SK-N-SH (cell line): ENCODE data around the gene NALCN. TPM values are rescaled to one million over a fixed set of nuclear protein-coding genes. Genes with fewer than 3 reads are reported as not detected.

Experiments used
- CTCF ChIA-PET: fragments of 300-600, 350-600 bp; formaldehyde crosslinking; extraction: SDS; loops from one replicate; lab custom pipeline; 2021; lab: Yijun Ruan, JAX
- POLR2A ChIA-PET: fragments of 350-600 bp; sonication (Branson Sonifier 250); formaldehyde crosslinking; extraction: SDS; loops from one replicate; lab custom pipeline; 2020; ENCODE audit warnings: antibody characterized with exemption, inconsistent platforms; lab: Yijun Ruan, JAX
- DNase-seq: peaks from one replicate; pipeline ENCODE4 v3.0.0; 2012
- H2AFZ ChIP-seq: fragments of 200-600 bp; sonication (generic); 2 replicates; pipeline ENCODE4 v1.8.1; 2016; ENCODE audit warnings: antibody characterized with exemption, mild to moderate bottlenecking, low read depth
- H3F3A ChIP-seq: fragments of 200-600 bp; sonication (generic); replicated peaks from 2 replicates; pipeline ENCODE3; 2016; ENCODE audit warnings: antibody characterized with exemption, mild to moderate bottlenecking; ENCODE audit not compliant: insufficient read depth
- H3K27ac ChIP-seq, 2 experiments: fragments of 200-500 bp in 1 of 2; fragments of 200-600 bp in 1 of 2; sonication (Bioruptor generic) in 1 of 2; sonication (generic), shearing (Covaris generic) in 1 of 2; 2 replicates each; pipeline versions ENCODE4 v1.5.1 to v1.6.1; 2014 to 2016; ENCODE audit warnings: low read depth in 2 of 2, inconsistent platforms in 1 of 2, low read length in 1 of 2, mild to moderate bottlenecking in 1 of 2, mixed read lengths in 1 of 2
- H3K27me3 ChIP-seq: fragments of 200-600 bp; sonication (generic), shearing (Covaris generic); 2 replicates; pipeline ENCODE4 v1.6.1; 2016; ENCODE audit warnings: mixed run types; ENCODE audit not compliant: insufficient read depth
- H3K36me3 ChIP-seq, 2 experiments: fragments of 200-500 bp in 1 of 2; fragments of 200-600 bp in 1 of 2; sonication (Bioruptor generic) in 1 of 2; sonication (generic) in 1 of 2; replicated peaks in 1 of 2; 2 replicates each; pipeline versions ENCODE3 to v1.5.1; 2014 to 2016; ENCODE audit warnings: low read length in 1 of 2, mild to moderate bottlenecking in 1 of 2; ENCODE audit not compliant: insufficient read depth in 2 of 2, control insufficient read depth in 1 of 2
- H3K4me1 ChIP-seq, 2 experiments: fragments of 200-500 bp in 1 of 2; fragments of 200-600 bp in 1 of 2; sonication (Bioruptor generic) in 1 of 2; sonication (generic), shearing (Covaris generic) in 1 of 2; 2 replicates each; pipeline versions ENCODE4 v1.5.1 to v1.6.1; 2014 to 2016; ENCODE audit warnings: low read depth in 1 of 2, low read length in 1 of 2, mixed run types in 1 of 2; ENCODE audit not compliant: insufficient read depth in 2 of 2, control insufficient read depth in 1 of 2
- H3K4me2 ChIP-seq: fragments of 200-600 bp; sonication (generic), shearing (Covaris generic); 2 replicates; pipeline ENCODE4 v1.6.1; 2017; ENCODE audit warnings: mixed run types
- H3K4me3 ChIP-seq, 2 experiments: fragments of 200-500 bp in 1 of 2; fragments of 200-600 bp in 1 of 2; sonication (Bioruptor generic) in 1 of 2; sonication (generic), shearing (Covaris generic) in 1 of 2; 2 replicates each; pipeline versions ENCODE4 v1.5.1 to v1.8.1; 2014 to 2016; ENCODE audit warnings: low read depth in 2 of 2, inconsistent platforms in 1 of 2, low read length in 1 of 2, mild to moderate bottlenecking in 1 of 2, mixed read lengths in 1 of 2, moderate library complexity in 1 of 2
- H3K79me2 ChIP-seq: fragments of 200-600 bp; sonication (generic); 2 replicates; pipeline ENCODE4 v1.8.1; 2017; ENCODE audit warnings: mild to moderate bottlenecking; ENCODE audit not compliant: insufficient read depth
- H3K9ac ChIP-seq: fragments of 200-600 bp; sonication (generic); 2 replicates; pipeline ENCODE4 v1.6.1; 2017; ENCODE audit warnings: mixed run types
- H3K9me2 ChIP-seq: fragments of 200-600 bp; sonication (generic); 2 replicates; pipeline ENCODE4 v1.6.1; 2017; ENCODE audit warnings: mixed run types
- H3K9me3 ChIP-seq: fragments of 200-600 bp; sonication (generic); 2 replicates; pipeline ENCODE4 v1.6.1; 2017; ENCODE audit warnings: mixed run types, mild to moderate bottlenecking, moderate library complexity
- H4K20me1 ChIP-seq: fragments of 200-600 bp; sonication (generic); 2 replicates; pipeline ENCODE4 v1.6.1; 2017; ENCODE audit warnings: mild to moderate bottlenecking, mixed run types; ENCODE audit not compliant: insufficient read depth
- EZH2phosphoT487 ChIP-seq: fragments of 200-600 bp; sonication (generic); IDR thresholded peaks from 2 replicates; pipeline ENCODE4 v1.6.1; 2017; ENCODE audit warnings: low read depth, mixed run types, mild to moderate bottlenecking, antibody characterized with exemption, moderate library complexity, borderline replicate concordance
- FOXJ3 ChIP-seq: sonication (generic); formaldehyde crosslinking; IDR thresholded peaks from 2 replicates; pipeline ENCODE4 v1.5.1; 2020; ENCODE audit warnings: mild to moderate bottlenecking, missing genetic modification reagents
- GATA2 ChIP-seq: sonication (generic); formaldehyde crosslinking; IDR thresholded peaks from 2 replicates; pipeline ENCODE4 v1.5.0; 2020; ENCODE audit warnings: mild to moderate bottlenecking, missing genetic modification reagents
- JUND ChIP-seq: IDR thresholded peaks from 2 replicates; pipeline ENCODE4 v1.4.0; 2012
- MEF2A ChIP-seq: IDR thresholded peaks from 2 replicates; pipeline ENCODE4 v1.4.0; 2012; ENCODE audit warnings: low read depth, borderline replicate concordance
- MXI1 ChIP-seq: IDR thresholded peaks from 2 replicates; pipeline ENCODE4 v1.6.1; 2012; ENCODE audit warnings: mild to moderate bottlenecking, low read depth, low read length, improper control_type of control experiment
- NFIC ChIP-seq: IDR thresholded peaks from 2 replicates; pipeline ENCODE4 v1.4.0; 2012; ENCODE audit warnings: borderline replicate concordance
- NRF1 ChIP-seq: IDR thresholded peaks from 2 replicates; pipeline ENCODE4 v1.6.1; 2012; ENCODE audit warnings: low read depth, mild to moderate bottlenecking, low read length
- POLR2AphosphoS5 ChIP-seq: IDR thresholded peaks from 2 replicates; pipeline ENCODE4 v1.6.1; 2012; ENCODE audit warnings: low read depth, low read length
- RAD21 ChIP-seq: IDR thresholded peaks from 2 replicates; pipeline ENCODE4 v1.6.1; 2012; ENCODE audit warnings: mild to moderate bottlenecking, low read length
- RFX5 ChIP-seq: IDR thresholded peaks from 2 replicates; pipeline ENCODE4 v1.6.1; 2012; ENCODE audit warnings: mild to moderate bottlenecking, improper control_type of control experiment, low read length
- TAF1 ChIP-seq: IDR thresholded peaks from 2 replicates; pipeline ENCODE4 v1.6.1; 2012; ENCODE audit warnings: low read depth, mild to moderate bottlenecking, low read length, moderate library complexity, borderline replicate concordance
- TCF12 ChIP-seq: IDR thresholded peaks from 2 replicates; pipeline ENCODE4 v1.4.0; 2012
- YY1 ChIP-seq: IDR thresholded peaks from 2 replicates; pipeline ENCODE4 v1.4.0; 2012; ENCODE audit warnings: low read depth, mild to moderate bottlenecking
- WGBS: methylation state at CpG from one replicate; pipeline ENCODE4 v1.1.6; 2017; ENCODE audit warnings: low lambda C conversion rate; 5-methylcytosine and 5-hydroxymethylcytosine counted together
- polyA plus RNA-seq, 3 experiments: library from polyadenylated mRNA; depleted of rRNA; stranded (reverse); fragments of >200 nt; gene quantifications; 2 replicates each; pipeline ENCODE4 v1.2.3, GENCODE V29; 2012
- TF ChIP-seq, protein P1 (sequence below): IDR thresholded peaks from 2 replicates; pipeline ENCODE4 v1.4.0; 2012; ENCODE audit warnings: low read depth, borderline replicate concordance
- TF ChIP-seq, protein P2 (sequence below): fragments of 150-350 bp; IDR thresholded peaks from 2 replicates; pipeline ENCODE4 v1.6.1; 2017; ENCODE audit warnings: antibody characterized with exemption, low read length, low read depth, borderline replicate concordance
- TF ChIP-seq, protein P3 (sequence below): IDR thresholded peaks from 2 replicates; pipeline ENCODE4 v1.4.0; 2012; ENCODE audit warnings: low read depth, borderline replicate concordance
- TF ChIP-seq, protein P4 (sequence below): IDR thresholded peaks from 2 replicates; pipeline ENCODE4 v1.4.0; 2012; ENCODE audit warnings: low read depth
- TF ChIP-seq, protein P5 (sequence below): IDR thresholded peaks from 2 replicates; pipeline ENCODE4 v1.6.1; 2012; ENCODE audit warnings: mild to moderate bottlenecking, low read depth, low read length, moderate library complexity

NALCN gene
- polyA plus RNA-seq, 1 of the 3 experiments (the other 2 are of a cell fraction), result 3.0 TPM

DNA sequence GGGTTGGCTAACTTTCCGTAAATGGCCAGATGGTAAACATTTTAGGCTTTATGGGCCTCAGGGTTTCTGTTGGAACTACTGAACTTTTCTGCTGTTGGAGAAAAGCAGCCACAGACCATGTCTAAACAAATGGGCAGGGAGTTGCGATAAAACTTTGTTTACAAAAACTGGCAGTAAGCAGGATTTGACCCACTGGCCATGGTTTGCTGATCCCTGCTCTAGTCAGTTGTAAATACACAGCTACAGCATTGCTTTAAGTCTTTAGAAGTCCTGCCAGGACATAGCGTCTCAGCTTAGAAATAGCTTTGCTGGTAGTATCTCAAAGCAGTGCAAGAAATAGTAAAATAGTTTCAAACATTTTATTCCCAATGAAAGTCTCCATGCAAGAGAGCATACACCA is 88.4 kb downstream of the NALCN start:
- H3K27ac ChIP-seq, result no peak overlapping the region
- H3F3A ChIP-seq, result peaks cover 2% of the 10 kb centered on the region
- no peak overlapping the region for H2AFZ ChIP-seq
- H3K9me2 ChIP-seq, result no peaks in the 10 kb centered on the region
- CTCF ChIA-PET, result no interaction called here
- H3K4me1 ChIP-seq, result no peaks in the 10 kb centered on the region
- POLR2A ChIA-PET, result no interaction called here
- no peaks in the 10 kb centered on the region for H3K27me3 ChIP-seq
- peaks cover 0 to 8% of the 10 kb centered on the region in 2 experiments for H3K36me3 ChIP-seq
- WGBS, result 100% methylated on average over 3 of the region's 3 CpGs
- no peak overlapping the region for H3K4me3 ChIP-seq
- no peak overlapping the region for H3K9ac ChIP-seq
- H3K79me2 ChIP-seq, result no peaks in the 10 kb centered on the region
- TF ChIP-seq NRF1 (no peak), MXI1 (no peak), MEF2A (no peak), TAF1 (no peak), NFIC (no peak), JUND (no peak), EZH2phosphoT487 (no peak), RAD21 (no peak)
- TF ChIP-seq, protein P1, sequence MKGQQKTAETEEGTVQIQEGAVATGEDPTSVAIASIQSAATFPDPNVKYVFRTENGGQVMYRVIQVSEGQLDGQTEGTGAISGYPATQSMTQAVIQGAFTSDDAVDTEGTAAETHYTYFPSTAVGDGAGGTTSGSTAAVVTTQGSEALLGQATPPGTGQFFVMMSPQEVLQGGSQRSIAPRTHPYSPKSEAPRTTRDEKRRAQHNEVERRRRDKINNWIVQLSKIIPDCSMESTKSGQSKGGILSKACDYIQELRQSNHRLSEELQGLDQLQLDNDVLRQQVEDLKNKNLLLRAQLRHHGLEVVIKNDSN, result no peak
- TF ChIP-seq, protein P2, sequence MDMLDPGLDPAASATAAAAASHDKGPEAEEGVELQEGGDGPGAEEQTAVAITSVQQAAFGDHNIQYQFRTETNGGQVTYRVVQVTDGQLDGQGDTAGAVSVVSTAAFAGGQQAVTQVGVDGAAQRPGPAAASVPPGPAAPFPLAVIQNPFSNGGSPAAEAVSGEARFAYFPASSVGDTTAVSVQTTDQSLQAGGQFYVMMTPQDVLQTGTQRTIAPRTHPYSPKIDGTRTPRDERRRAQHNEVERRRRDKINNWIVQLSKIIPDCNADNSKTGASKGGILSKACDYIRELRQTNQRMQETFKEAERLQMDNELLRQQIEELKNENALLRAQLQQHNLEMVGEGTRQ, result no peak
- TF ChIP-seq, protein P3, sequence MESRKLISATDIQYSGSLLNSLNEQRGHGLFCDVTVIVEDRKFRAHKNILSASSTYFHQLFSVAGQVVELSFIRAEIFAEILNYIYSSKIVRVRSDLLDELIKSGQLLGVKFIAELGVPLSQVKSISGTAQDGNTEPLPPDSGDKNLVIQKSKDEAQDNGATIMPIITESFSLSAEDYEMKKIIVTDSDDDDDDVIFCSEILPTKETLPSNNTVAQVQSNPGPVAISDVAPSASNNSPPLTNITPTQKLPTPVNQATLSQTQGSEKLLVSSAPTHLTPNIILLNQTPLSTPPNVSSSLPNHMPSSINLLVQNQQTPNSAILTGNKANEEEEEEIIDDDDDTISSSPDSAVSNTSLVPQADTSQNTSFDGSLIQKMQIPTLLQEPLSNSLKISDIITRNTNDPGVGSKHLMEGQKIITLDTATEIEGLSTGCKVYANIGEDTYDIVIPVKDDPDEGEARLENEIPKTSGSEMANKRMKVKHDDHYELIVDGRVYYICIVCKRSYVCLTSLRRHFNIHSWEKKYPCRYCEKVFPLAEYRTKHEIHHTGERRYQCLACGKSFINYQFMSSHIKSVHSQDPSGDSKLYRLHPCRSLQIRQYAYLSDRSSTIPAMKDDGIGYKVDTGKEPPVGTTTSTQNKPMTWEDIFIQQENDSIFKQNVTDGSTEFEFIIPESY, result no peak
- no peak for DNase-seq
- no peaks in the 10 kb centered on the region for H4K20me1 ChIP-seq
- H3K4me2 ChIP-seq, result no peak overlapping the region
- H3K9me3 ChIP-seq, result no peaks in the 10 kb centered on the region

DNA sequence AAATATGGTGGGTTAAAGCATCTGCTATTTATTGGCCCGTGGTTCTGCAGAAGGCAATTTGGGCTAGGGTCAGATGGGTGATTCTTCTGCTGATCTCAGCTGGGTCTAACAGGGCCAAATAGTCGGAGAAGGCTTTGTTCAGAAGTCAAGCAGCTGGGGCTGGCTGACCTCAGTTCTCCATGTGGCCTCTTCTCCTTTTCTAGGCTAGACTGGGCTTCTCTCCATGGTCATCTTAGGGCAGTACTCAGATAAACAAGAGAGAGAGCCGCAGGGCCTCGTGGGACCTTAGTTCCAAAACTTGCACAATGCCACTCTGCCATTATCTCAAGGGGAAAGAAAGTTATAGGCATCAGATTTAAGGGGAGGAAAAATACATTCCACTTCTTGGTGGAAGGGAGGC is 89.6 kb downstream of the NALCN start:
- ChIA-PET POLR2A (no interaction called here), CTCF (no interaction called here)
- Histone ChIP-seq H3K4me2 (no peak overlapping the region), H3K4me3 (no peak overlapping the region), H3K9me2 (no peaks in the 10 kb centered on the region), H3K36me3 (peaks cover 0 to 4% of the 10 kb centered on the region in 2 experiments), H3K4me1 (no peaks in the 10 kb centered on the region), H3K27me3 (no peaks in the 10 kb centered on the region), H3F3A (peaks cover 2% of the 10 kb centered on the region), H4K20me1 (no peaks in the 10 kb centered on the region), H2AFZ (no peak overlapping the region), H3K9me3 (no peaks in the 10 kb centered on the region), H3K27ac (no peak overlapping the region), H3K79me2 (no peaks in the 10 kb centered on the region), H3K9ac (no peak overlapping the region)
- no peak for DNase-seq
- 86% methylated on average over 4 of the region's 4 CpGs for WGBS
- TF ChIP-seq, protein P4, sequence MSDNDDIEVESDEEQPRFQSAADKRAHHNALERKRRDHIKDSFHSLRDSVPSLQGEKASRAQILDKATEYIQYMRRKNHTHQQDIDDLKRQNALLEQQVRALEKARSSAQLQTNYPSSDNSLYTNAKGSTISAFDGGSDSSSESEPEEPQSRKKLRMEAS, result no peak
- no peak for TF ChIP-seq FOXJ3 (CRISPR knock-in tag)
- TF ChIP-seq, protein P5, sequence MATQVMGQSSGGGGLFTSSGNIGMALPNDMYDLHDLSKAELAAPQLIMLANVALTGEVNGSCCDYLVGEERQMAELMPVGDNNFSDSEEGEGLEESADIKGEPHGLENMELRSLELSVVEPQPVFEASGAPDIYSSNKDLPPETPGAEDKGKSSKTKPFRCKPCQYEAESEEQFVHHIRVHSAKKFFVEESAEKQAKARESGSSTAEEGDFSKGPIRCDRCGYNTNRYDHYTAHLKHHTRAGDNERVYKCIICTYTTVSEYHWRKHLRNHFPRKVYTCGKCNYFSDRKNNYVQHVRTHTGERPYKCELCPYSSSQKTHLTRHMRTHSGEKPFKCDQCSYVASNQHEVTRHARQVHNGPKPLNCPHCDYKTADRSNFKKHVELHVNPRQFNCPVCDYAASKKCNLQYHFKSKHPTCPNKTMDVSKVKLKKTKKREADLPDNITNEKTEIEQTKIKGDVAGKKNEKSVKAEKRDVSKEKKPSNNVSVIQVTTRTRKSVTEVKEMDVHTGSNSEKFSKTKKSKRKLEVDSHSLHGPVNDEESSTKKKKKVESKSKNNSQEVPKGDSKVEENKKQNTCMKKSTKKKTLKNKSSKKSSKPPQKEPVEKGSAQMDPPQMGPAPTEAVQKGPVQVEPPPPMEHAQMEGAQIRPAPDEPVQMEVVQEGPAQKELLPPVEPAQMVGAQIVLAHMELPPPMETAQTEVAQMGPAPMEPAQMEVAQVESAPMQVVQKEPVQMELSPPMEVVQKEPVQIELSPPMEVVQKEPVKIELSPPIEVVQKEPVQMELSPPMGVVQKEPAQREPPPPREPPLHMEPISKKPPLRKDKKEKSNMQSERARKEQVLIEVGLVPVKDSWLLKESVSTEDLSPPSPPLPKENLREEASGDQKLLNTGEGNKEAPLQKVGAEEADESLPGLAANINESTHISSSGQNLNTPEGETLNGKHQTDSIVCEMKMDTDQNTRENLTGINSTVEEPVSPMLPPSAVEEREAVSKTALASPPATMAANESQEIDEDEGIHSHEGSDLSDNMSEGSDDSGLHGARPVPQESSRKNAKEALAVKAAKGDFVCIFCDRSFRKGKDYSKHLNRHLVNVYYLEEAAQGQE, result no peak
- TF ChIP-seq, protein P2, result no peak
- no peak for TF ChIP-seq GATA2 (CRISPR knock-in tag)
- TF ChIP-seq RFX5, result no peak
- no peak for TF ChIP-seq POLR2AphosphoS5
- no peak for TF ChIP-seq TAF1
- TF ChIP-seq, protein P1, result no peak
- no peak for TF ChIP-seq YY1
- TF ChIP-seq TCF12, result no peak
